Measurements from ENCODE around the gene GPR137B. TPM values are rescaled to one million over a fixed set of nuclear protein-coding genes. Genes with fewer than 3 reads are reported as not detected.

The GPR137B gene
- total and polyA plus RNA-seq, 2 of the 8 experiments (the other 6 are each of a cell fraction or from before 2014, with no cell fraction given) = 6.9 to 7.7 TPM

DNA sequence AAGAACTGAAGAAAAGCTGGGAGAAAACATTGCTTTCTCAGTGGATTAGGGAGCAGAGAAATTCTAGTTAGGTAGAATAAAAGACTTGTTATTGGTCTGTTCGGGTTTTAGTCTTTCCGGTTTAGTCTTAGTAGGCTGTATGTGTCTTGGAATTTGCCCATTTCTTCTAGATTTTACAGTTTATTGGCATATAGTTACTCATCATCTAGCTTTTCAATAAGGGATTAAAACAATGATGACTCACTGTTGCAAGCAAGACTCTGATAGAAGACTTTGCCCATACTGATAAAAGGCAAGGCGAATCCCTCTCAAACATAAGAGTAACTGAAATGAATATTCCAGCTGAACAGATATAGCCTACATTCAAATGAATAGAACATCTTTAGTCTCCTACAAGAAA is 62.3 kb downstream of the GPR137B start:
- H2BK20ac ChIP-seq (ENCODE audit: low read length) = no peak overlapping the region
- no peaks in the 10 kb centered on the region for H4K20me1 ChIP-seq (replicated peaks in 1 of 2; ENCODE audit: control insufficient read depth in 1 of 2, insufficient read depth in 2 of 2, low read length in 2 of 2)
- H2AK5ac ChIP-seq (ENCODE audit: low read depth, low read length) = no peak overlapping the region
- no peak overlapping the region for H3K56ac ChIP-seq (replicated peaks; ENCODE audit: insufficient read length, low read depth, low read length)
- H3K27me3 ChIP-seq (replicated peaks in 1 of 4; ENCODE audit: control insufficient read depth in 3 of 4, extremely low read depth in 1 of 4, insufficient read depth in 3 of 4, low read length in 3 of 4) = no peaks in the 10 kb centered on the region
- no peak for TF ChIP-seq SRF (IDR thresholded peaks at IDR 0.05; ENCODE audit: low read depth, low read length)
- no peak for TF ChIP-seq YY1 (IDR thresholded peaks at IDR 0.05; ENCODE audit: low read depth, low read length)
- TF ChIP-seq CREB1 (IDR thresholded peaks at IDR 0.05) = no peak
- TF ChIP-seq CTBP2 (IDR thresholded peaks at IDR 0.05; ENCODE audit: borderline replicate concordance, insufficient read depth, insufficient read length, low read length) = no peak
- TF ChIP-seq EP300 (IDR thresholded peaks at IDR 0.05; ENCODE audit: borderline replicate concordance in 1 of 2, low read depth in 2 of 2, low read length in 2 of 2) = no peak
- TF ChIP-seq TCF12 (IDR thresholded peaks at IDR 0.05; ENCODE audit: low read depth, low read length) = no peak
- TF ChIP-seq, protein P1, sequence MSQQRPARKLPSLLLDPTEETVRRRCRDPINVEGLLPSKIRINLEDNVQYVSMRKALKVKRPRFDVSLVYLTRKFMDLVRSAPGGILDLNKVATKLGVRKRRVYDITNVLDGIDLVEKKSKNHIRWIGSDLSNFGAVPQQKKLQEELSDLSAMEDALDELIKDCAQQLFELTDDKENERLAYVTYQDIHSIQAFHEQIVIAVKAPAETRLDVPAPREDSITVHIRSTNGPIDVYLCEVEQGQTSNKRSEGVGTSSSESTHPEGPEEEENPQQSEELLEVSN (IDR thresholded peaks at IDR 0.05) = no peak
- no peak for TF ChIP-seq MAFK (IDR thresholded peaks at IDR 0.05; ENCODE audit: low read depth, low read length)
- TF ChIP-seq POLR2AphosphoS5 (IDR thresholded peaks at IDR 0.05; ENCODE audit: low read depth, low read length) = no peak
- TF ChIP-seq CBX8 (IDR thresholded peaks at IDR 0.05; ENCODE audit: borderline replicate concordance, low read depth, low read length) = no peak
- TF ChIP-seq BACH1 (IDR thresholded peaks at IDR 0.05; ENCODE audit: low read length) = no peak
- no peak overlapping the region for H3K9ac ChIP-seq (replicated peaks in 1 of 4; ENCODE audit: extremely low read depth in 1 of 4, low read depth in 3 of 4, low read length in 3 of 4)
- H3K79me2 ChIP-seq (ENCODE audit: control insufficient read depth in 1 of 2, insufficient read depth in 2 of 2, low read length in 2 of 2) = no peaks in the 10 kb centered on the region
- no peak overlapping the region for H3K14ac ChIP-seq (ENCODE audit: insufficient read length)
- CTCF ChIA-PET (ENCODE audit: partially characterized antibody) = no interaction called here
- H3K79me1 ChIP-seq (ENCODE audit: low read depth, low read length) = no peaks in the 10 kb centered on the region
- peaks cover 0 to 3% (median 0%) of the 10 kb centered on the region in 4 experiments; a peak in 3 of 8 replicates for H3K36me3 ChIP-seq (ENCODE audit: control insufficient read depth in 2 of 4, insufficient read depth in 4 of 4, low read length in 3 of 4)
- no peak overlapping the region for H3K23ac ChIP-seq (ENCODE audit: insufficient read length)
- H3K4me3 ChIP-seq (ENCODE audit: extremely low read depth in 1 of 4, insufficient read depth in 2 of 4, low read depth in 3 of 4, low read length in 4 of 4) = no peak overlapping the region
- no peak overlapping the region for H2BK12ac ChIP-seq (ENCODE audit: low read depth, low read length)
- H3K4ac ChIP-seq (replicated peaks; ENCODE audit: insufficient read length, low read depth, low read length) = no peak overlapping the region
- DNase-seq (ENCODE audit: low read depth in 1 of 2, low spot score in 2 of 2) = no peak
- peaks cover 0 to 6% (median 2%) of the 10 kb centered on the region in 4 experiments; a peak in 1 of 7 replicates for H3K4me1 ChIP-seq (replicated peaks in 1 of 4; ENCODE audit: control insufficient read depth in 3 of 4, insufficient read depth in 4 of 4, low read length in 3 of 4)
- no peak overlapping the region for H4K8ac ChIP-seq (ENCODE audit: extremely low read depth, insufficient read depth, low read length)
- H3K18ac ChIP-seq (ENCODE audit: extremely low read depth, low read length) = no peak overlapping the region
- 100% methylated on average over 3 of the region's 3 CpGs; no CpG with 5 or more reads in 1 of the 2 experiments for WGBS, 2 experiments (ENCODE audit: extremely low coverage in 1 of 2, insufficient coverage in 1 of 2, insufficient read length in 1 of 2, insufficient replicate concordance in 2 of 2, low coverage in 1 of 2, low lambda C conversion rate in 2 of 2, missing lambda C conversion rate in 1 of 2)
- H3K4me2 ChIP-seq (ENCODE audit: insufficient read depth in 1 of 2, low read depth in 2 of 2, low read length in 2 of 2) = no peak overlapping the region
- no peak overlapping the region for H4K5ac ChIP-seq (ENCODE audit: insufficient read length, low read depth, low read length)
- no peak overlapping the region for H4K91ac ChIP-seq (replicated peaks; ENCODE audit: insufficient read length, low read length)
- H2AFZ ChIP-seq (ENCODE audit: low read length) = no peak overlapping the region
- H3K27ac ChIP-seq (ENCODE audit: low read depth, low read length) = no peak overlapping the region
- no peaks in the 10 kb centered on the region for H3K23me2 ChIP-seq (ENCODE audit: low read depth, low read length)
- no peak overlapping the region for H2BK5ac ChIP-seq (ENCODE audit: low read depth, low read length)
- no peak overlapping the region for H2BK120ac ChIP-seq (replicated peaks; ENCODE audit: low read depth, low read length)
- no peak for FAIRE-seq
- H3K9me3 ChIP-seq (ENCODE audit: insufficient read depth in 2 of 2, low read depth in 1 of 2, low read length in 1 of 2) = peaks cover 0 to 3% of the 10 kb centered on the region in 2 experiments; a peak in 1 of 4 replicates
- POLR2A ChIA-PET (ENCODE audit: partially characterized antibody) = no interaction called here
- H2BK15ac ChIP-seq (ENCODE audit: low read length) = no peak overlapping the region
